ES-I3 (cell line): ENCODE data around the gene PHOX2A.
"Not testable (repeated sequence)": the region's sequence is repeated elsewhere in the genome, so short reads cannot be mapped to it uniquely, and the experiment has no call there.

ENCODE experiments used
- H3K36me3 ChIP-seq: 2 replicates; pipeline ENCODE4 v1.6.1; 2013; ENCODE audit warnings: mild to moderate bottlenecking, low read length, control low read depth, moderate library complexity; ENCODE audit not compliant: insufficient read depth
- H3K4me1 ChIP-seq: 2 replicates; pipeline ENCODE4 v1.6.1; 2013; ENCODE audit warnings: mild to moderate bottlenecking, control low read depth, low read length; ENCODE audit not compliant: insufficient read depth
- H3K9ac ChIP-seq: 2 replicates; pipeline ENCODE4 v1.6.1; 2013; ENCODE audit warnings: low read depth, mild to moderate bottlenecking, low read length, moderate library complexity
- H3K9me3 ChIP-seq: 2 replicates; pipeline ENCODE4 v1.6.1; 2013; ENCODE audit warnings: mild to moderate bottlenecking, low read length, moderate library complexity; ENCODE audit not compliant: control insufficient read depth, insufficient read depth

The PHOX2A gene

GRCh38 chr11:72244060-72244360 is at the start of gene PHOX2A:
PHOX2A (minus strand) TSS chr11:72244176; CDS start chr11:72244004, 172 bp downstream.
- Histone ChIP-seq H3K36me3 (no peaks in the 10 kb centered on the region), H3K9me3 (no peaks in the 10 kb centered on the region), H3K9ac (peak within 1 kb of the TSS; percentile 77; the same call in 1 of the 2 replicates), H3K4me1 (peaks cover 3% of the 10 kb centered on the region; the same call in 1 of the 2 replicates)

- Histone ChIP-seq H3K9ac (no peak overlapping the region), H3K4me1 (no peaks in the 10 kb centered on the region), H3K36me3 (no peaks in the 10 kb centered on the region), H3K9me3 (no peaks in the 10 kb centered on the region)
Measured at GRCh38 chr11:72293391-72293790, 49.4 kb upstream of the PHOX2A start.

- Histone ChIP-seq H3K9me3 (no peaks in the 10 kb centered on the region), H3K4me1 (no peaks in the 10 kb centered on the region), H3K36me3 (no peaks in the 10 kb centered on the region), H3K9ac (no peak overlapping the region)
Measured at GRCh38 chr11:72292106-72292785, 48.3 kb upstream of the PHOX2A start.

- not testable (repeated sequence) for H3K4me1 ChIP-seq, H3K9me3 ChIP-seq, H3K9ac ChIP-seq, H3K36me3 ChIP-seq
Measured at GRCh38 chr11:72290741-72291140, 46.8 kb upstream of the PHOX2A start.

GRCh38 chr11:72287293-72287692 is 43.3 kb upstream of the PHOX2A start:
- Histone ChIP-seq H3K4me1 (no peaks in the 10 kb centered on the region), H3K9ac (no peak overlapping the region), H3K9me3 (no peaks in the 10 kb centered on the region), H3K36me3 (no peaks in the 10 kb centered on the region)

- Histone ChIP-seq H3K36me3 (no peaks in the 10 kb centered on the region), H3K9ac (no peak overlapping the region), H3K9me3 (no peaks in the 10 kb centered on the region), H3K4me1 (no peaks in the 10 kb centered on the region)
Measured at GRCh38 chr11:72283947-72284346, 40.0 kb upstream of the PHOX2A start.

- Histone ChIP-seq H3K9me3 (no peaks in the 10 kb centered on the region), H3K36me3 (no peaks in the 10 kb centered on the region), H3K4me1 (no peaks in the 10 kb centered on the region), H3K9ac (no peak overlapping the region)
Measured at GRCh38 chr11:72280726-72281315, 36.8 kb upstream of the PHOX2A start.

- Histone ChIP-seq H3K36me3 (no peaks in the 10 kb centered on the region), H3K9ac (no peak overlapping the region), H3K9me3 (no peaks in the 10 kb centered on the region), H3K4me1 (no peaks in the 10 kb centered on the region)
Measured at GRCh38 chr11:72280037-72280436, 36.1 kb upstream of the PHOX2A start.

- Histone ChIP-seq H3K36me3 (no peaks in the 10 kb centered on the region), H3K9me3 (no peaks in the 10 kb centered on the region), H3K9ac (no peak overlapping the region), H3K4me1 (no peaks in the 10 kb centered on the region)
Measured at GRCh38 chr11:72278905-72279304, 34.9 kb upstream of the PHOX2A start.

GRCh38 chr11:72274435-72274834 is 30.5 kb upstream of the PHOX2A start:
- no peaks in the 10 kb centered on the region for H3K9me3 ChIP-seq
- H3K4me1 ChIP-seq: no peaks in the 10 kb centered on the region
- no peaks in the 10 kb centered on the region for H3K36me3 ChIP-seq
- H3K9ac ChIP-seq: no peak overlapping the region

GRCh38 chr11:72271980-72272379 is 28.0 kb upstream of the PHOX2A start:
- Histone ChIP-seq H3K4me1 (no peaks in the 10 kb centered on the region), H3K36me3 (no peaks in the 10 kb centered on the region), H3K9me3 (no peaks in the 10 kb centered on the region), H3K9ac (no peak overlapping the region)

- H3K9me3 ChIP-seq: no peaks in the 10 kb centered on the region
- no peaks in the 10 kb centered on the region for H3K36me3 ChIP-seq
- H3K4me1 ChIP-seq: no peaks in the 10 kb centered on the region
- no peak overlapping the region for H3K9ac ChIP-seq
Measured at GRCh38 chr11:72267956-72268617, 24.1 kb upstream of the PHOX2A start.

- not testable (repeated sequence) for H3K36me3 ChIP-seq, H3K4me1 ChIP-seq, H3K9ac ChIP-seq
Measured at GRCh38 chr11:72266960-72267359, 23.0 kb upstream of the PHOX2A start.

GRCh38 chr11:72265951-72266350 is 22.0 kb upstream of the PHOX2A start:
- no peak overlapping the region for H3K9ac ChIP-seq
- no peaks in the 10 kb centered on the region for H3K9me3 ChIP-seq
- no peaks in the 10 kb centered on the region for H3K4me1 ChIP-seq
- H3K36me3 ChIP-seq: no peaks in the 10 kb centered on the region

More at GRCh38 chr11:72266960-72267359, 23.0 kb upstream of the PHOX2A start:
- H3K9me3 ChIP-seq: not testable (repeated sequence)

- H3K9me3 ChIP-seq: no peaks in the 10 kb centered on the region
Measured at GRCh38 chr11:72263361-72263760, 19.4 kb upstream of the PHOX2A start.

More at GRCh38 chr11:72263361-72263760, 19.4 kb upstream of the PHOX2A start:
- no peaks in the 10 kb centered on the region for H3K4me1 ChIP-seq
- no peaks in the 10 kb centered on the region for H3K36me3 ChIP-seq
- H3K9ac ChIP-seq: no peak overlapping the region
